GM18505 (cell line): Measurements from ENCODE around the gene SENP3.

Experiments
- ATAC-seq: cut with Tn5 transposase; IDR thresholded peaks from one replicate; pipeline ENCODE4 v1.9.1; 2021; ENCODE audit not compliant: unreplicated experiment
- POLR2A ChIP-seq: IDR thresholded peaks from 4 replicates; pipeline ENCODE4 v1.6.1; 2011; ENCODE audit warnings: borderline replicate concordance; ENCODE audit not compliant: insufficient read depth, insufficient read length; ENCODE audit errors: extremely low read depth

SENP3 gene

GRCh38 chr17:7577327-7578199 lies 15.8 kb downstream of the SENP3 start:
- TF ChIP-seq POLR2A, result no peak
- ATAC-seq, result no peak

GRCh38 chr17:7579001-7579833 lies 17.5 kb downstream of the SENP3 start, which contains the start of gene CD68:
TSS of gene CD68 (plus strand) at chr17:7579638. CDS start at chr17:7579678, 40 bp downstream.
- peak; percentile 39 for ATAC-seq
- peak; percentile 78 for TF ChIP-seq POLR2A

- TF ChIP-seq POLR2A, result no peak
- ATAC-seq, result no peak
Observed at GRCh38 chr17:7579834-7580603, 18.3 kb downstream of the SENP3 start.

- TF ChIP-seq POLR2A, result peak; percentile 20
- ATAC-seq, result no peak
Observed at GRCh38 chr17:7580604-7581575, 19.2 kb downstream of the SENP3 start.

- ATAC-seq, result no peak
- TF ChIP-seq POLR2A, result no peak
Observed at GRCh38 chr17:7582396-7583252, 20.9 kb downstream of the SENP3 start.

- TF ChIP-seq POLR2A, result peak; percentile 98
- peak; percentile 57 for ATAC-seq
Observed at GRCh38 chr17:7583253-7584109, 21.8 kb downstream of the SENP3 start, which contains the start of gene MPDU1. TSS of gene MPDU1 (plus strand) at chr17:7583852. CDS start at chr17:7583863, 11 bp downstream.

GRCh38 chr17:7586673-7587419 lies 25.1 kb downstream of the SENP3 start:
- TF ChIP-seq POLR2A, result no peak
- no peak for ATAC-seq

- no peak for TF ChIP-seq POLR2A
- ATAC-seq, result no peak
Observed at GRCh38 chr17:7587420-7588151, 25.9 kb downstream of the SENP3 start.

GRCh38 chr17:7588553-7589203 lies 27.0 kb downstream of the SENP3 start:
- ATAC-seq, result no peak
- no peak for TF ChIP-seq POLR2A
